ENCODE data around the gene TARBP1.

TARBP1 gene

DNA sequence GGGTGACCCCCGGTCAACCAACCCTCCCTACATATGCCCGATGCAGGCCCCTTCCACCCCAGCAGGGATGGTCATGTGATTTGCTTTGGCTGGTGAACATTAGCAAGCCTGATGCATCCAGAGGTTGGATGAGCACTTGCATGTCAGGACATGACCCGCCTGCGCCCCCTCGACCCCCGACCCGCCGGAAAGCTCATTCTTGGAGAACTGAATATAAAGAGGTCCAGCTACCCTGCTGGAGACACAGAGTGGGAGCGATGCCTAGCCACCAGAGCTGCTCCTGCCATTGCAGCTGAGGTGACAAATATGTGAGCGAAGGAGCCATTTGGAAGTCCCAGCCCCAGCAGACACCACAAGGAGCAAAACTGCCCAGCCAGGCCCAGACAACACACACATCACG, 66.1 kb downstream of the TARBP1 start:
- no peak for DNase-seq (ENCODE audit: low read depth)
- TF ChIP-seq, protein P1, sequence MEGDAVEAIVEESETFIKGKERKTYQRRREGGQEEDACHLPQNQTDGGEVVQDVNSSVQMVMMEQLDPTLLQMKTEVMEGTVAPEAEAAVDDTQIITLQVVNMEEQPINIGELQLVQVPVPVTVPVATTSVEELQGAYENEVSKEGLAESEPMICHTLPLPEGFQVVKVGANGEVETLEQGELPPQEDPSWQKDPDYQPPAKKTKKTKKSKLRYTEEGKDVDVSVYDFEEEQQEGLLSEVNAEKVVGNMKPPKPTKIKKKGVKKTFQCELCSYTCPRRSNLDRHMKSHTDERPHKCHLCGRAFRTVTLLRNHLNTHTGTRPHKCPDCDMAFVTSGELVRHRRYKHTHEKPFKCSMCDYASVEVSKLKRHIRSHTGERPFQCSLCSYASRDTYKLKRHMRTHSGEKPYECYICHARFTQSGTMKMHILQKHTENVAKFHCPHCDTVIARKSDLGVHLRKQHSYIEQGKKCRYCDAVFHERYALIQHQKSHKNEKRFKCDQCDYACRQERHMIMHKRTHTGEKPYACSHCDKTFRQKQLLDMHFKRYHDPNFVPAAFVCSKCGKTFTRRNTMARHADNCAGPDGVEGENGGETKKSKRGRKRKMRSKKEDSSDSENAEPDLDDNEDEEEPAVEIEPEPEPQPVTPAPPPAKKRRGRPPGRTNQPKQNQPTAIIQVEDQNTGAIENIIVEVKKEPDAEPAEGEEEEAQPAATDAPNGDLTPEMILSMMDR (conservative IDR thresholded peaks at IDR 0.05; ENCODE audit: low read depth, low read length) = no peak
- H3K4me3 ChIP-seq (ENCODE audit: low read depth, low read length) = no peak overlapping the region

DNA sequence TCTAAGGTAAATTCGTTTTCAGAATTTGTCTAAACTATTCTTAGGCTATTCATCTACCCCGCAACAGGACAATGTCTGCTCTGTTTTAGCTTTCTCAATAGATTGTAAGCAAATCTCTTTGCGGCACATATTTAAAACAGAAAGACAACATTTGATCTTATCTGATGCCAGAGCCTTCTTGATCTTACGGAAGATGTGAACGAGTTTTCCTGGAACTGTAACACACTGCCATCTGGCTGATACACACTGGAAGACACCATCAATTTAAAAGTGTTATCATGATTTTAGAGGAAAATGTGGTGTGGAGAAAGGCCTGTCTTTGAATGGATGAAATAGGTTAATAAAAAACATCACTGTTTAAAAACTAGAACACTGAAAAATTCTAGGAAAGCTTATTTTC, 69.7 kb downstream of the TARBP1 start:
- DNase-seq (ENCODE audit: low read depth) = peak; percentile 24
- TF ChIP-seq, protein P1 (conservative IDR thresholded peaks at IDR 0.05; ENCODE audit: low read depth, low read length) = peak; percentile 34
- no peak overlapping the region for H3K4me3 ChIP-seq (ENCODE audit: low read depth, low read length)

DNA sequence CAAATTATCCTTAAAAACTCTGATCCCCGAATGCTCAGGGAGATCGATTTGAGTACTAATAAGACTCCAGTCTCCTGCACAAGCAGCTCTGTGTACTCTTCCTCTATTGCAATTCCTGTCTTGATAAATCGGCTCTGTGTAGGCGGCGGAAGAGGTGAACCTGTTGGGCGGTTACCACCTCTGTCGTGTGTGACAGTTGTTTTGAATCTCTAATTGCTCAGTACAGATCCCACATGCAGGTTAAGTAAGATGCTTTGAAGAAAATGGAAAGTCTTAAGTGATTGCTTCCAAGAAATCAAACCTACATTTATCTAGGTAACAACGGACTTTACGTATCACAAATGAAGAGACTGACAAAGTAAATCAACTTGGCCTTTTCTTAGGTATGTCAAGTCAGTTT, 70.2 kb downstream of the TARBP1 start:
- H3K4me3 ChIP-seq (ENCODE audit: low read depth, low read length) = no peak overlapping the region
- TF ChIP-seq, protein P1 (conservative IDR thresholded peaks at IDR 0.05; ENCODE audit: low read depth, low read length) = no peak
- DNase-seq (ENCODE audit: low read depth) = no peak

DNA sequence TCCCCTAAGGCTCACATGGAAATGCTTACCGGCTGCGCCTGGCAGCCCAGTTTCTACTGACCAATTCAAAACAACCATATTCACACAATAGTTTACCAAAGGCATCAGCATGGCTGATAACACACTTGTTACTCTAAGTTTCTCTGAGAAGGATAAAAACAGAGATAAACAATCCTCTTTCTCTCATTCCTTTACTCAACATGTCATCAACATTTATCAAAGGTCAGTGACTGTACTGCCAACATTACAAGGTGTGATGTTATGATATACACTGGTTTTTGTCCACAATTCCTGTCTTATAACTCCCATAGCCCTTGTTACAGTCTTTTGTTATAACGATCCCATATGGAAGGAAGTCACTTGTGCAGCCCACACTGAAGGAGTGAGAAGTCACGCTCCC, 72.1 kb downstream of the TARBP1 start:
- no peak overlapping the region for H3K4me3 ChIP-seq (ENCODE audit: low read depth, low read length)
- DNase-seq (ENCODE audit: low read depth) = no peak
- TF ChIP-seq, protein P1 (conservative IDR thresholded peaks at IDR 0.05; ENCODE audit: low read depth, low read length) = no peak

DNA sequence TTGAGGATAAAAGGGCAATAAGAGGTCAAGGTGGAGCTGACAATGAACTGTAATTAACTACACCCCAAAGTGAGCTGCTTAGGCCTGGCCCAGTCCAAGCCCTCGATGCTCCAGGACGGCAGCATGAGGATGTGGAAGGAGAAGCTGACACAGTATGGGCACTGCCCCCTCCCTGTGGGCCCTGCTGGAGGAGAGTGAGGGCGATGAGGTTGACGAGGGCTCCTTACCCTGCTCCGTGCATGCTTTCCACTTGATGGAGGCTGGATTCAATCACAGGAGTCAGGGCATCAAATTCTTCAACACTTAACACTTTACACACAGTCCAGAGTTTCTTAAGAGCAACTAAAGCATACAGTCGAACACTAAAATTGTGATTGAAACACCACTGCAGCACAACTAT, 73.3 kb downstream of the TARBP1 start:
- H3K4me3 ChIP-seq (ENCODE audit: low read depth, low read length) = no peak overlapping the region
- TF ChIP-seq, protein P1 (conservative IDR thresholded peaks at IDR 0.05; ENCODE audit: low read depth, low read length) = no peak
- DNase-seq (ENCODE audit: low read depth) = no peak

DNA sequence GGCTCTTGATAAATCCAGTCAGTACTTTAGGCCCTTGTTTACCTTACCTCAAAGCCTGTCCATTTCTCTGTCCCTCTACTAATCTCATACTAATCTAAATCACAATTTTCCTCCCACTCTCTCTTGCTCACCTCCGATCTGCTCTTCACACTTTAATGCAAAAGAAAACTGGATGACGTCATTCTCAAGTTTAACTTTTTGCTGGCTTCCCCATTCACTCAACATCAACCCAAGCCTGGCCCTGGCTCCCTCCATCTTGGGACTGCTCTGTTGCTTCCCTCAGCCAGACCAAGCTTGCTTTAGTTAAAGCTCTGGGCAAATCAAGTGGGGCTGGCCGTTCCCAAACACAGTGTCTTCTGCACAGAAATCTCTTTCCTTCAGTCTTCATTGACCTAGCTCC, 76.0 kb downstream of the TARBP1 start:
- TF ChIP-seq, protein P1 (conservative IDR thresholded peaks at IDR 0.05; ENCODE audit: low read depth, low read length) = no peak
- no peak overlapping the region for H3K4me3 ChIP-seq (ENCODE audit: low read depth, low read length)
- DNase-seq (ENCODE audit: low read depth) = no peak

DNA sequence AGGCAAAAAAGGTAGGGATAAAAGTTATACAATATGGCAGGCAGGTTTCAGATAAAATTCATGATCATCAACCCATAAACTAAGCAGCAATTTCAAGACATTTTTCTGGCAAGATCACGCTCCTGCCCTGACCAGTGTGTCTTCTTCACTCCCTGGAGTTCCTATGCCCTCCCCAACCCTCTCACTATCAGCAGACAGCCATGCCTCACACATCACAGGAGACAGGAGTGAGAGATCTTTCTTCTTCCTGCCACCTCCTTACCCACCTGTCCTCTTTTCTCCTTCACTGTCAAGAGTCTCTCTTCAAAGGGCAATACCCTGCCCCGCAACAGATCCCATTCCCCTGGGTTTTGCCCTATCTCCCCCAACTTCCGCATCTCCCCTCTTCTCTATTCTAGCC, 77.3 kb downstream of the TARBP1 start:
- TF ChIP-seq, protein P1 (conservative IDR thresholded peaks at IDR 0.05; ENCODE audit: low read depth, low read length) = no peak
- no peak overlapping the region for H3K4me3 ChIP-seq (ENCODE audit: low read depth, low read length)
- no peak for DNase-seq (ENCODE audit: low read depth)
